Endothelial cell of umbilical vein (primary cell): Measurements from ENCODE around the gene GRXCR2. TPM values are rescaled to one million over a fixed set of nuclear protein-coding genes. Genes with fewer than 3 reads are reported as not detected.

ENCODE experiments used
- BruUV-seq: library from RNA; stranded (reverse); fragments of 400-500 nt; replicated peaks from 2 replicates; lab custom pipeline; 2021; lab: Mats Ljungman, UMichigan
- CTCF ChIA-PET: fragments of 300-600, 350-600 bp; sonication (Branson Sonifier 250); formaldehyde crosslinking; loops from one replicate; lab custom pipeline; 2021; ENCODE audit warnings: antibody characterized with exemption, inconsistent platforms; lab: Charles Lee
- POLR2A ChIA-PET: fragments of 300-600, 350-600 bp; sonication (Branson Sonifier 250); formaldehyde crosslinking; loops from one replicate; lab custom pipeline; 2021; ENCODE audit warnings: antibody characterized with exemption, inconsistent platforms; lab: Charles Lee
- DNase-seq: peaks from one replicate; pipeline ENCODE4 v3.0.0-alpha.2; 2011; ENCODE audit warnings: low read depth, low spot score
- FAIRE-seq: peaks from 2 replicates; lab custom pipeline; 2011; peaks lifted over from hg19 to GRCh38; lab: Jason Lieb, UNC
- H2AFZ ChIP-seq: 2 replicates; pipeline ENCODE4 v1.6.0; 2012; ENCODE audit warnings: low read depth, low read length, control low read depth, inconsistent platforms
- H3K27ac ChIP-seq: 2 replicates; pipeline ENCODE4 v1.5.1; 2011; ENCODE audit warnings: low read depth, mild to moderate bottlenecking, control low read depth, low read length, moderate library complexity; ENCODE audit not compliant: insufficient read depth
- H3K27me3 ChIP-seq, 2 experiments: 2 replicates each; pipeline versions ENCODE4 v1.6.0 to v1.6.1; 2011; ENCODE audit warnings: low read length in 2 of 2, mixed read lengths in 1 of 2; ENCODE audit not compliant: control insufficient read depth in 2 of 2, insufficient read depth in 2 of 2
- H3K36me3 ChIP-seq, 2 experiments: 2 replicates in 1 of 2; 3 replicates in 1 of 2; pipeline ENCODE4 v1.5.1; 2011; ENCODE audit warnings: low read length in 2 of 2, mild to moderate bottlenecking in 1 of 2, moderate library complexity in 1 of 2; ENCODE audit not compliant: control insufficient read depth in 2 of 2, insufficient read depth in 2 of 2; ENCODE audit errors: extremely low read depth in 1 of 2
- H3K4me1 ChIP-seq: 3 replicates; pipeline ENCODE4 v1.5.1; 2011; ENCODE audit warnings: mild to moderate bottlenecking, low read length; ENCODE audit not compliant: control insufficient read depth, insufficient read depth; ENCODE audit errors: extremely low read depth
- H3K4me2 ChIP-seq: 2 replicates; pipeline ENCODE4 v1.6.1; 2011; ENCODE audit warnings: low read length, control low read depth, mixed read lengths; ENCODE audit not compliant: insufficient read depth
- H3K4me3 ChIP-seq, 3 experiments: fragments of 200-600 bp in 1 of 3; sonication (generic), shearing (Covaris generic) in 1 of 3; replicated peaks in 1 of 3; 2 replicates each; pipeline ENCODE4 v1.5.1; 2011 to 2016; ENCODE audit warnings: control low read depth in 3 of 3, low read length in 3 of 3, mild to moderate bottlenecking in 2 of 3, inconsistent platforms in 1 of 3, low read depth in 1 of 3, moderate library complexity in 1 of 3; ENCODE audit not compliant: insufficient read depth in 1 of 3
- H3K79me2 ChIP-seq: 2 replicates; pipeline ENCODE4 v1.6.0; 2012; ENCODE audit warnings: low read length, inconsistent platforms; ENCODE audit not compliant: control insufficient read depth, insufficient read depth
- H3K9ac ChIP-seq: replicated peaks from 2 replicates; pipeline ENCODE3; 2011; ENCODE audit warnings: low read length, control low read depth; ENCODE audit not compliant: insufficient read depth; ENCODE audit errors: extremely low read depth
- H3K9me1 ChIP-seq: replicated peaks from 3 replicates; pipeline ENCODE4 v1.6.0; 2011; ENCODE audit warnings: mild to moderate bottlenecking, low read length; ENCODE audit not compliant: control insufficient read depth, insufficient read depth; ENCODE audit errors: extremely low read depth
- H3K9me3 ChIP-seq: replicated peaks from 2 replicates; pipeline ENCODE4 v1.5.1; 2012; ENCODE audit warnings: low read length, inconsistent platforms; ENCODE audit not compliant: control insufficient read depth, insufficient read depth
- H4K20me1 ChIP-seq: replicated peaks from 2 replicates; pipeline ENCODE3; 2011; ENCODE audit warnings: mild to moderate bottlenecking, low read length; ENCODE audit not compliant: control insufficient read depth, insufficient read depth; ENCODE audit errors: extremely low read depth
- EZH2 ChIP-seq: IDR thresholded peaks from 2 replicates; pipeline ENCODE4 v1.6.1; 2012; ENCODE audit warnings: borderline replicate concordance, low read depth, mild to moderate bottlenecking, moderate library complexity, low read length, inconsistent platforms; ENCODE audit not compliant: severe bottlenecking
- FOS ChIP-seq: IDR thresholded peaks from 2 replicates; pipeline ENCODE4 v1.6.1; 2011; ENCODE audit warnings: mild to moderate bottlenecking, low read length, moderate library complexity, borderline replicate concordance; ENCODE audit not compliant: insufficient read depth
- GATA2 ChIP-seq: IDR thresholded peaks from 2 replicates; pipeline ENCODE4 v1.7.0; 2011; ENCODE audit warnings: low read depth, mild to moderate bottlenecking, moderate library complexity, mixed read lengths, low read length; ENCODE audit not compliant: insufficient read length, insufficient read depth
- JUN ChIP-seq: IDR thresholded peaks from 2 replicates; pipeline ENCODE4 v1.6.1; 2011; ENCODE audit warnings: borderline replicate concordance, low read depth; ENCODE audit not compliant: insufficient read length, insufficient read depth
- MYC ChIP-seq: IDR thresholded peaks from one replicate; pipeline ENCODE4 v1.6.1; 2011; ENCODE audit warnings: mild to moderate bottlenecking, low read depth, low read length
- POLR2A ChIP-seq: IDR thresholded peaks from 2 replicates; pipeline ENCODE4 v1.6.1; 2012; ENCODE audit warnings: low read depth, mild to moderate bottlenecking, control low read depth, low read length
- POLR2AphosphoS5 ChIP-seq: IDR thresholded peaks from 2 replicates; pipeline ENCODE4 v1.6.1; 2012; ENCODE audit warnings: low read depth, mild to moderate bottlenecking, control low read depth, low read length, moderate library complexity; ENCODE audit not compliant: insufficient read depth
- dilution Hi-C: fragments of 300-500 bp; cut with MboI; formaldehyde crosslinking; loops from one replicate; pipeline ENCODE4 v1.15.0; 2019; ENCODE audit warnings: low sequenced_read_pairs; ENCODE audit not compliant: extremely low pct_ligation_motif_present
- intact Hi-C: fragments of 100-400 bp; cut with micrococcal nuclease; formaldehyde crosslinking; loops from one replicate; pipeline ENCODE4 v1.10.0; 2022
- polyA plus RNA-seq, 4 experiments: library from polyadenylated mRNA; depleted of rRNA in 3 of 4; stranded (reverse) in 3 of 4; unstranded in 1 of 4; fragments of >200 nt; gene quantifications; 2 replicates each; pipeline versions ENCODE4 v1.2.1 to v1.2.3, GENCODE V29; 2011 to 2012; ENCODE audit warnings: missing spikeins in 1 of 4
- total RNA-seq: library from RNA; stranded (reverse); gene quantifications from 2 replicates; pipeline ENCODE4 v1.2.3, GENCODE V29; 2021
- TF ChIP-seq, protein P1 (sequence below): IDR thresholded peaks from 2 replicates; pipeline ENCODE4 v1.6.1; 2011; ENCODE audit not compliant: insufficient read depth, insufficient read length
- TF ChIP-seq, protein P2 (sequence below), 2 donors: IDR thresholded peaks; 1 replicate in 1 of 2; 2 replicates in 1 of 2; pipeline ENCODE4 v1.5.1; 2011; ENCODE audit warnings: low read length in 2 of 2, mild to moderate bottlenecking in 2 of 2, moderate library complexity in 2 of 2, control low read depth in 1 of 2, inconsistent platforms in 1 of 2, low read depth in 1 of 2; ENCODE audit not compliant: insufficient read depth in 1 of 2; ENCODE audit errors: extremely low read depth in 1 of 2

GRXCR2 gene
- total and polyA plus RNA-seq, 2 donors (not counting 3 experiments of a cell fraction or from before 2014, with no cell fraction given) = not detected

GRCh38 chr5:145921211-145921610 lies 48.4 kb upstream of the GRXCR2 start:
- Histone ChIP-seq H2AFZ (no peak overlapping the region), H3K27me3 (no peaks in the 10 kb centered on the region), H3K79me2 (no peaks in the 10 kb centered on the region), H3K9me3 (no peaks in the 10 kb centered on the region), H3K9me1 (peaks cover 3% of the 10 kb centered on the region), H3K4me1 (peaks cover 19% of the 10 kb centered on the region), H3K27ac (no peak overlapping the region), H3K9ac (no peak overlapping the region), H3K36me3 (no peaks in the 10 kb centered on the region), H3K4me3 (no peak overlapping the region), H4K20me1 (no peaks in the 10 kb centered on the region), H3K4me2 (no peak overlapping the region)
- ChIA-PET POLR2A (no interaction called here), CTCF (interaction anchor here (1.1 to 1.5 kb wide), 2 partner anchors 13 to 33 kb away, joined by 3 read pairs; no protein-coding TSS in a partner anchor)
- dilution Hi-C loops = no loop called here
- TF ChIP-seq JUN (no peak), GATA2 (no peak), POLR2A (no peak), MYC (no peak), POLR2AphosphoS5 (no peak), EZH2 (no peak), FOS (no peak)
- TF ChIP-seq, protein P1, sequence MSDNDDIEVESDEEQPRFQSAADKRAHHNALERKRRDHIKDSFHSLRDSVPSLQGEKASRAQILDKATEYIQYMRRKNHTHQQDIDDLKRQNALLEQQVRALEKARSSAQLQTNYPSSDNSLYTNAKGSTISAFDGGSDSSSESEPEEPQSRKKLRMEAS = no peak
- TF ChIP-seq, protein P2, sequence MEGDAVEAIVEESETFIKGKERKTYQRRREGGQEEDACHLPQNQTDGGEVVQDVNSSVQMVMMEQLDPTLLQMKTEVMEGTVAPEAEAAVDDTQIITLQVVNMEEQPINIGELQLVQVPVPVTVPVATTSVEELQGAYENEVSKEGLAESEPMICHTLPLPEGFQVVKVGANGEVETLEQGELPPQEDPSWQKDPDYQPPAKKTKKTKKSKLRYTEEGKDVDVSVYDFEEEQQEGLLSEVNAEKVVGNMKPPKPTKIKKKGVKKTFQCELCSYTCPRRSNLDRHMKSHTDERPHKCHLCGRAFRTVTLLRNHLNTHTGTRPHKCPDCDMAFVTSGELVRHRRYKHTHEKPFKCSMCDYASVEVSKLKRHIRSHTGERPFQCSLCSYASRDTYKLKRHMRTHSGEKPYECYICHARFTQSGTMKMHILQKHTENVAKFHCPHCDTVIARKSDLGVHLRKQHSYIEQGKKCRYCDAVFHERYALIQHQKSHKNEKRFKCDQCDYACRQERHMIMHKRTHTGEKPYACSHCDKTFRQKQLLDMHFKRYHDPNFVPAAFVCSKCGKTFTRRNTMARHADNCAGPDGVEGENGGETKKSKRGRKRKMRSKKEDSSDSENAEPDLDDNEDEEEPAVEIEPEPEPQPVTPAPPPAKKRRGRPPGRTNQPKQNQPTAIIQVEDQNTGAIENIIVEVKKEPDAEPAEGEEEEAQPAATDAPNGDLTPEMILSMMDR (IDR thresholded peaks at IDR 0.05; ENCODE audit: extremely low read depth in 1 of 2, insufficient read depth in 1 of 2, low read depth in 1 of 2, low read length in 2 of 2) = no peak
- DNase-seq = no peak
- no TSS peak for BruUV-seq
- intact Hi-C loops = loop anchor here (5.0 kb wide), 1 partner anchor 131 kb away; no protein-coding TSS in a partner anchor
- FAIRE-seq = no peak
